H1 (cell line): ENCODE measurements around the gene GAPDHS. TPM values are rescaled to one million over a fixed set of nuclear protein-coding genes. Genes with fewer than 3 reads are reported as not detected.

Experiments used
- ATF3 ChIP-seq: IDR thresholded peaks from 2 replicates; pipeline ENCODE4 v1.6.1; 2011; ENCODE audit warnings: low read depth, mild to moderate bottlenecking, low read length; ENCODE audit not compliant: insufficient read depth
- CHD7 ChIP-seq: fragments of 300-600 bp; sonication (generic); IDR thresholded peaks from 2 replicates; pipeline ENCODE4 v1.7.1; 2012; ENCODE audit warnings: low read length, moderate library complexity, mild to moderate bottlenecking, inconsistent platforms; ENCODE audit not compliant: insufficient replicate concordance
- EP300 ChIP-seq, 2 experiments: IDR thresholded peaks; 1 replicate in 1 of 2; 2 replicates in 1 of 2; pipeline ENCODE4 v1.6.1; 2011 to 2012; ENCODE audit warnings: low read depth in 2 of 2, low read length in 2 of 2, mild to moderate bottlenecking in 2 of 2, borderline replicate concordance in 1 of 2, inconsistent platforms in 1 of 2, moderate library complexity in 1 of 2
- POLR2A ChIP-seq, 2 experiments: IDR thresholded peaks; 1 replicate in 1 of 2; 2 replicates in 1 of 2; pipeline ENCODE4 v1.6.1; 2011; ENCODE audit warnings: low read depth in 2 of 2, low read length in 2 of 2, mild to moderate bottlenecking in 2 of 2; ENCODE audit errors: control extremely low read depth in 1 of 2
- polyA plus RNA-seq, 7 experiments: library from polyadenylated mRNA; depleted of rRNA in 3 of 7; stranded (reverse) in 5 of 7; unstranded in 2 of 7; fragments of >200 nt in 5 of 7; fragments of 200-250 nt in 2 of 7; gene quantifications; 1 replicate in 5 of 7; 2 replicates in 1 of 7; 4 replicates in 1 of 7; pipeline versions ENCODE4 v1.2.1 to v1.2.3, GENCODE V29; 2011 to 2013; ENCODE audit warnings: missing spikeins in 2 of 7, mixed read lengths in 2 of 7
- total RNA-seq: library from RNA; stranded (reverse); fragmentation: NEBNext Ultra II Directional; extraction: Animal tissue kit (Norgen Biotek cat#: 25700); gene quantifications from 2 replicates; pipeline ENCODE4 v1.2.1, GENCODE V29; 2021

GAPDHS gene
- total and polyA plus RNA-seq, 2 of the 8 experiments (the other 6 are each of a cell fraction or from before 2014, with no cell fraction given) = 0.26 TPM; not detected in 1

- TF ChIP-seq CHD7 = no peak
- TF ChIP-seq EP300 (IDR thresholded peaks at IDR 0.05; ENCODE audit: borderline replicate concordance in 1 of 2, low read depth in 2 of 2, low read length in 2 of 2) = no peak
- TF ChIP-seq POLR2A (IDR thresholded peaks at IDR 0.05; ENCODE audit: control extremely low read depth in 1 of 2, low read depth in 2 of 2, low read length in 2 of 2) = no peak
- no peak for TF ChIP-seq ATF3
Measured at GRCh38 chr19:35488677-35489076, 44.6 kb upstream of the GAPDHS start (continued).
